Activated CD8-positive, alpha-beta T cell treated with anti-CD3 and anti-CD28 coated beads, Interleukin-2, amount 10 ng/mL, durations not matched to agents 7 days and 5 days (primary cell): ENCODE results near the gene AMIGO2. TPM values are rescaled to one million over a fixed set of nuclear protein-coding genes. Genes with fewer than 3 reads are reported as not detected.

Experiments
- ATAC-seq: fragments of 150-1000 bp; cut with Tn5 transposase; one replicate; pipeline ENCODE4 v1.10.0; 2021; ENCODE audit warnings: moderate library complexity
- CTCF ChIA-PET: fragments of 350-600 bp; sonication (Branson Sonifier 250); formaldehyde crosslinking; loops from one replicate; lab custom pipeline; 2021; ENCODE audit warnings: antibody characterized with exemption; lab: Charles Lee
- POLR2A ChIA-PET: fragments of 350-600 bp; sonication (Branson Sonifier 250); formaldehyde crosslinking; loops from one replicate; lab custom pipeline; 2021; ENCODE audit warnings: antibody characterized with exemption; lab: Charles Lee
- DNase-seq: peaks from one replicate; pipeline ENCODE4 v3.0.0-alpha.2; 2020
- H3K27ac Mint-ChIP-seq: one replicate; pipeline ENCODE4 v1.8.0; 2021; ENCODE audit warnings: mild to moderate bottlenecking, mixed read lengths
- H3K27me3 Mint-ChIP-seq: one replicate; pipeline ENCODE4 v1.8.0; 2021; ENCODE audit warnings: low read depth, mixed read lengths
- H3K36me3 Mint-ChIP-seq: one replicate; pipeline ENCODE4 v1.8.0; 2021; ENCODE audit warnings: low read depth, mixed read lengths
- H3K4me1 Mint-ChIP-seq: one replicate; pipeline ENCODE4 v1.8.0; 2021; ENCODE audit warnings: low read depth, mixed read lengths
- H3K4me3 Mint-ChIP-seq: one replicate; pipeline ENCODE4 v1.8.0; 2021; ENCODE audit warnings: mild to moderate bottlenecking, mixed read lengths
- H3K9me3 Mint-ChIP-seq: one replicate; pipeline ENCODE4 v1.8.0; 2022; ENCODE audit warnings: mixed read lengths; ENCODE audit not compliant: insufficient read depth
- total RNA-seq, 2 experiments: library from RNA; stranded (reverse); gene quantifications; one replicate each; pipeline ENCODE4 v1.2.3, GENCODE V29; 2021

Gene AMIGO2
- total RNA-seq, 2 experiments from 2014 or later, result 10.2 TPM

GRCh38 chr12:47032644-47033043 is 47.1 kb downstream of the AMIGO2 start:
- Mint-ChIP-seq H3K4me3 (no peak overlapping the region), H3K27me3 (peaks cover 2% of the 10 kb centered on the region), H3K27ac (no peak overlapping the region), H3K36me3 (no peaks in the 10 kb centered on the region), H3K9me3 (no peaks in the 10 kb centered on the region), H3K4me1 (peaks cover 11% of the 10 kb centered on the region)
- ChIA-PET POLR2A (interaction anchor here (0.7 to 1.4 kb wide), 4 partner anchors 174 to 328 kb away, joined by 3 to 4 read pairs (median 3); no protein-coding TSS in a partner anchor), CTCF (interaction anchor here (0.7 to 6.9 kb wide), 53 partner anchors 9 to 855 kb away, joined by 3 to 79 read pairs (median 5); partner anchors contain the start of genes RAPGEF3 and RPAP3)
- DNase-seq (peak; percentile 38), ATAC-seq (no peak)

GRCh38 chr12:47029903-47030302 is 49.9 kb downstream of the AMIGO2 start:
- ATAC-seq, result no peak
- peaks cover 11% of the 10 kb centered on the region for H3K4me1 Mint-ChIP-seq
- ChIA-PET POLR2A (no interaction called here), CTCF (interaction anchor here (0.8 kb wide), 1 partner anchor 9 kb away, joined by 3 read pairs; no protein-coding TSS in a partner anchor)
- H3K27ac Mint-ChIP-seq, result no peak overlapping the region
- H3K4me3 Mint-ChIP-seq, result no peak overlapping the region
- H3K9me3 Mint-ChIP-seq, result no peaks in the 10 kb centered on the region
- H3K36me3 Mint-ChIP-seq, result no peaks in the 10 kb centered on the region
- no peak for DNase-seq
- peaks cover 18% of the 10 kb centered on the region for H3K27me3 Mint-ChIP-seq

- Mint-ChIP-seq H3K36me3 (no peaks in the 10 kb centered on the region), H3K4me3 (no peak overlapping the region), H3K27ac (no peak overlapping the region), H3K9me3 (no peaks in the 10 kb centered on the region), H3K27me3 (peaks cover 18% of the 10 kb centered on the region), H3K4me1 (peaks cover 11% of the 10 kb centered on the region)
- ATAC-seq (no peak), DNase-seq (no peak)
- ChIA-PET POLR2A (no interaction called here), CTCF (no interaction called here)
Measured at GRCh38 chr12:47028981-47029708, 50.6 kb downstream of the AMIGO2 start.

- Mint-ChIP-seq H3K9me3 (no peaks in the 10 kb centered on the region), H3K4me3 (no peak overlapping the region), H3K27me3 (peaks cover 20% of the 10 kb centered on the region), H3K27ac (no peak overlapping the region), H3K4me1 (peaks cover 9% of the 10 kb centered on the region), H3K36me3 (no peaks in the 10 kb centered on the region)
- ChIA-PET POLR2A (no interaction called here), CTCF (no interaction called here)
- no peak for ATAC-seq
- no peak for DNase-seq
Measured at GRCh38 chr12:47028186-47028585, 51.6 kb downstream of the AMIGO2 start.

Other genes starting within 250 kb of the AMIGO2 start
- 10 to 100 TPM; 72.1 to 74.2 TPM for gene PCED1B, start 338 bp downstream of the AMIGO2 start, total RNA-seq